Calu3 (cell line): Measurements from ENCODE around the gene PLXNB2. TPM values are rescaled to one million over a fixed set of nuclear protein-coding genes. Genes with fewer than 3 reads are reported as not detected.

ENCODE experiments used
- BruUV-seq: library from RNA; stranded (reverse); fragments of 400-500 nt; replicated peaks from 2 replicates; lab custom pipeline; 2021; lab: Mats Ljungman, UMichigan
- CTCF ChIA-PET: fragments of 300-600 bp; sonication (Branson Sonifier 250); formaldehyde crosslinking; loops from one replicate; lab custom pipeline; 2022; ENCODE audit warnings: antibody characterized with exemption; lab: Charles Lee
- DNase-seq: peaks from one replicate; pipeline ENCODE4 v3.0.0; 2022
- H3K27ac Mint-ChIP-seq: one replicate; pipeline ENCODE4 v1.8.0; 2022; ENCODE audit warnings: mixed read lengths; ENCODE audit not compliant: unreplicated experiment
- H3K27me3 Mint-ChIP-seq: one replicate; pipeline ENCODE4 v1.8.0; 2022; ENCODE audit warnings: mixed read lengths; ENCODE audit not compliant: unreplicated experiment
- H3K36me3 Mint-ChIP-seq: one replicate; pipeline ENCODE4 v1.8.0; 2022; ENCODE audit warnings: mild to moderate bottlenecking, moderate library complexity, mixed read lengths; ENCODE audit not compliant: insufficient read depth, unreplicated experiment
- H3K4me1 Mint-ChIP-seq: one replicate; pipeline ENCODE4 v1.8.0; 2022; ENCODE audit warnings: mild to moderate bottlenecking, low read depth, mixed read lengths; ENCODE audit not compliant: unreplicated experiment
- H3K4me3 Mint-ChIP-seq: one replicate; pipeline ENCODE4 v1.8.0; 2022; ENCODE audit warnings: mild to moderate bottlenecking, low read depth, moderate library complexity, mixed read lengths; ENCODE audit not compliant: unreplicated experiment
- H3K9me3 Mint-ChIP-seq: one replicate; pipeline ENCODE4 v1.8.0; 2022; ENCODE audit warnings: low read depth, mixed read lengths; ENCODE audit not compliant: unreplicated experiment
- CTCF ChIP-seq: fragments of 200-600 bp; IDR thresholded peaks from one replicate; pipeline ENCODE4 v1.8.0; 2022; ENCODE audit warnings: antibody characterized with exemption; ENCODE audit not compliant: unreplicated experiment
- intact Hi-C: fragments of 100-400 bp; cut with micrococcal nuclease; formaldehyde crosslinking; loops from one replicate; pipeline ENCODE4 v1.10.0; 2022; ENCODE audit not compliant: unreplicated experiment
- total RNA-seq: library from RNA; stranded (reverse); gene quantifications from 2 replicates; pipeline ENCODE4 v1.2.3, GENCODE V29; 2022

PLXNB2 gene
- total RNA-seq, 1 experiment from 2014 or later = 298 TPM

DNA sequence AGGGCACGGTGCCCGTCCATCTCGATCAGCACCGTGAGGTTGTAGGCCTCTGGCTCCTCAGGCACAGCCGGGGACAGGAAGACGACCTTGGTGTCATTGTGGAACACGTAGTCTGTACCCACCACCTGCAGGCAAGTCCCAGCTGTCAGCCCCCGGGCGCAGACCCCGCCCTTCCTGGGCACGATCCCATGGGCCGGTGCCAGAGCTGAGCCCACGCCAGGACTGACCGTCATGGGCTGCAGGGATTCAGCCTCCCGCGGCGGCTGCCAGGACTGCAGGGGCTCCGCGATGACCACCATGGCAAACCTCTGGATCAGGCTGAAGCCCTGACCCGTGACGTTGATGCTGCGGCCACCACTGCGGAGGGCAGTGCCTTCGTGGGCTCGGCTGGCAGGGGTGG lies 25.5 kb downstream of the PLXNB2 start:
- no peaks in the 10 kb centered on the region for H3K27me3 Mint-ChIP-seq
- H3K4me3 Mint-ChIP-seq = peak overlapping the region; percentile 51
- no peak for TF ChIP-seq CTCF
- intact Hi-C loops = no loop called here
- BruUV-seq = no TSS peak
- peaks cover 87% of the 10 kb centered on the region for H3K36me3 Mint-ChIP-seq
- CTCF ChIA-PET = interaction anchor here (1.1 to 1.6 kb wide), 2 partner anchors 12 to 15 kb away, joined by 4 to 9 read pairs; no protein-coding TSS in a partner anchor
- H3K4me1 Mint-ChIP-seq = peaks cover 7% of the 10 kb centered on the region
- peak overlapping the region; percentile 87 for H3K27ac Mint-ChIP-seq
- H3K9me3 Mint-ChIP-seq = no peaks in the 10 kb centered on the region
- DNase-seq = peak; percentile 74

GRCh38 chr22:50281384-50281760 lies 26.1 kb downstream of the PLXNB2 start:
- CTCF ChIA-PET = interaction anchor here (1.6 kb wide), 1 partner anchor 12 kb away, joined by 9 read pairs; no protein-coding TSS in a partner anchor
- TSS peak; percentile 48 for BruUV-seq
- peaks cover 7% of the 10 kb centered on the region for H3K4me1 Mint-ChIP-seq
- H3K36me3 Mint-ChIP-seq = peaks cover 87% of the 10 kb centered on the region
- H3K4me3 Mint-ChIP-seq = peak overlapping the region; percentile 51
- TF ChIP-seq CTCF = no peak
- H3K9me3 Mint-ChIP-seq = no peaks in the 10 kb centered on the region
- DNase-seq = no peak
- H3K27ac Mint-ChIP-seq = peak overlapping the region; percentile 87
- no peaks in the 10 kb centered on the region for H3K27me3 Mint-ChIP-seq
- intact Hi-C loops = no loop called here

GRCh38 chr22:50280708-50281383 lies 26.6 kb downstream of the PLXNB2 start:
- TF ChIP-seq CTCF = no peak
- Mint-ChIP-seq H3K4me3 (peak overlapping the region; percentile 51), H3K27me3 (no peaks in the 10 kb centered on the region), H3K9me3 (no peaks in the 10 kb centered on the region), H3K4me1 (peaks cover 7% of the 10 kb centered on the region), H3K36me3 (peaks cover 87% of the 10 kb centered on the region), H3K27ac (no peak overlapping the region)
- DNase-seq = no peak
- intact Hi-C loops = no loop called here
- CTCF ChIA-PET = no interaction called here
- no TSS peak for BruUV-seq

DNA sequence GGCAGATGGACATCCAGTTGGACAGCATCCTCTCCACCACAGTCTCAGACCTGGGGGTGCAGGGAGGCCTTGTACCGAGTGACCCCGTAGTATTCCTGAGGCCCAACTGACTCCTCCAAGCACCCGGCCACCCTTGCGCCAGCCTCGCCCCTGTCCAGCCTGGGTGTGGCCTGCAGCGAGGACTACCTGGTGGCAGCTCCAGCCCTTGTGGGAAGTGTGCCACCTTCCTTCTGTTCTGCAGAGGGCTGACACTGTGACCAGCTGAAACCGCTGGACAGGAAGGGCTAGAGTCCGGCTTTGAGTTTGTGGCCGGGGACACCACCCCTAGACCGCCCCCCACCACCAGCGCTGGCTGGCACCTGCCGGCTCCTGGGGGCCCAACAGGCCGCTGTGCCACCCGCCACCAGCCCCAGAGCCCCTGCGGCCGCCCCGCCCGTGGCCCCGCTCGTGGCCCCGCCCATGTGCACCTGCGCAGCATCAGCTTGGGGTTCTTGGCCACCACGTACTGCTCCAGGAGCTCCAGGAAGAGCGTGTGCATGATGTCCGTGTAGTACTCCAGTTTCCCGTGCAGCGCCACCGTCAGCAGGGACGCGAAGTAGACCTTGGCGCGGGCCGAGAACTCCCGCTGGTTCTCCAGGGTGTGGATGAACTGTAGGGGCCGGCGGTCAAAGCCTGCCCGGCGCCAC lies 27.3 kb downstream of the PLXNB2 start:
- CTCF ChIA-PET = interaction anchor here (1.3 kb wide), 1 partner anchor 27 kb away, joined by 4 read pairs; the partner anchor contains the start of gene PLXNB2
- no TSS peak for BruUV-seq
- intact Hi-C loops = no loop called here
- no peaks in the 10 kb centered on the region for H3K27me3 Mint-ChIP-seq
- H3K4me3 Mint-ChIP-seq = no peak overlapping the region
- peaks cover 91% of the 10 kb centered on the region for H3K36me3 Mint-ChIP-seq
- H3K27ac Mint-ChIP-seq = no peak overlapping the region
- no peaks in the 10 kb centered on the region for H3K9me3 Mint-ChIP-seq
- DNase-seq = no peak
- TF ChIP-seq CTCF = no peak
- peaks cover 7% of the 10 kb centered on the region for H3K4me1 Mint-ChIP-seq
